Natural killer cell (primary cell): ENCODE results near the gene XAGE3. TPM values are rescaled to one million over a fixed set of nuclear protein-coding genes. Genes with fewer than 3 reads are reported as not detected.
"Not testable (repeated sequence)": the region's sequence is repeated elsewhere in the genome, so short reads cannot be mapped to it uniquely, and the experiment has no call there.

Source experiments
- ATAC-seq, 3 donors: fragments of 150-1000 bp in 2 of 3; fragments of 200-7000 bp in 1 of 3; cut with Tn5 transposase; 1 replicate in 1 of 3; 2 replicates in 2 of 3; pipeline ENCODE4 v1.10.0; 2021; ENCODE audit warnings: mild to moderate bottlenecking in 2 of 3, moderate library complexity in 2 of 3
- DNase-seq, 2 donors: peaks; one replicate each; pipeline versions ENCODE4 v3.0.0 to v3.0.0-alpha.2; 2013 to 2021; ENCODE audit warnings: mixed read lengths in 1 of 2
- H3K27ac ChIP-seq: one replicate; pipeline ENCODE4 v1.5.1; 2013; ENCODE audit warnings: mild to moderate bottlenecking, low read length
- H3K27me3 ChIP-seq: one replicate; pipeline ENCODE4 v1.6.1; 2013; ENCODE audit warnings: low read length; ENCODE audit not compliant: control insufficient read depth, insufficient read depth
- H3K36me3 ChIP-seq: one replicate; pipeline ENCODE4 v1.6.1; 2013; ENCODE audit warnings: low read length; ENCODE audit not compliant: control insufficient read depth, insufficient read depth
- H3K4me1 ChIP-seq: one replicate; pipeline ENCODE4 v1.6.1; 2013; ENCODE audit warnings: low read length; ENCODE audit not compliant: control insufficient read depth, insufficient read depth
- H3K4me3 ChIP-seq: one replicate; pipeline ENCODE4 v1.5.1; 2013; ENCODE audit warnings: low read length
- H3K9me3 ChIP-seq: one replicate; pipeline ENCODE4 v1.6.1; 2013; ENCODE audit warnings: low read length; ENCODE audit not compliant: control insufficient read depth, insufficient read depth
- H3K27ac Mint-ChIP-seq, 2 donors: one replicate each; pipeline ENCODE4 v1.8.0; 2022; ENCODE audit warnings: mild to moderate bottlenecking in 2 of 2, mixed read lengths in 2 of 2, moderate library complexity in 1 of 2
- H3K27me3 Mint-ChIP-seq, 2 donors: one replicate each; pipeline ENCODE4 v1.8.0; 2022; ENCODE audit warnings: low read depth in 2 of 2, mixed read lengths in 2 of 2
- H3K36me3 Mint-ChIP-seq: one replicate; pipeline ENCODE4 v1.8.0; 2022; ENCODE audit warnings: mixed read lengths
- H3K4me1 Mint-ChIP-seq, 2 donors: one replicate each; pipeline ENCODE4 v1.8.0; 2022; ENCODE audit warnings: mixed read lengths in 2 of 2
- H3K4me3 Mint-ChIP-seq: one replicate; pipeline ENCODE4 v1.8.0; 2022; ENCODE audit warnings: mild to moderate bottlenecking, moderate library complexity, mixed read lengths
- H3K9me3 Mint-ChIP-seq, 2 donors: one replicate each; pipeline ENCODE4 v1.8.0; 2022; ENCODE audit warnings: mixed read lengths in 2 of 2
- WGBS: methylation state at CpG from one replicate; pipeline ENCODE4 v1.1.7; 2013; ENCODE audit warnings: missing lambda C conversion rate; ENCODE audit not compliant: insufficient coverage; 5-methylcytosine and 5-hydroxymethylcytosine counted together
- intact Hi-C: fragments of 100-400 bp; cut with micrococcal nuclease; formaldehyde crosslinking; loops from one replicate; pipeline ENCODE4 v1.14.2; 2022
- total RNA-seq, 4 donors: library from RNA; stranded (reverse); fragments of 120-200 nt in 1 of 4; gene quantifications; one replicate each; pipeline versions ENCODE4 v1.2.3 to v1.2.4, GENCODE V29; 2013 to 2022

The XAGE3 gene
- total RNA-seq, 3 donors from 2014 or later (not counting 1 experiment from before 2014, with no cell fraction given): not detected

- H3K27me3 Mint-ChIP-seq, H3K36me3 ChIP-seq, DNase-seq, ATAC-seq, H3K4me3 ChIP-seq, H3K36me3 Mint-ChIP-seq, H3K4me1 Mint-ChIP-seq, H3K4me1 ChIP-seq, intact Hi-C loops, H3K4me3 Mint-ChIP-seq, H3K27ac Mint-ChIP-seq, H3K27ac ChIP-seq, H3K9me3 Mint-ChIP-seq, H3K27me3 ChIP-seq, H3K9me3 ChIP-seq: not testable (repeated sequence)
- WGBS: no CpG with 5 or more reads among the region's 10 CpGs
These were observed 37.6 kb upstream of the XAGE3 start for GRCh38 chrX:52905531-52905930.

- H3K4me3 ChIP-seq, H3K27ac ChIP-seq, intact Hi-C loops, H3K4me1 ChIP-seq, H3K36me3 Mint-ChIP-seq, H3K9me3 ChIP-seq, H3K27me3 Mint-ChIP-seq, H3K9me3 Mint-ChIP-seq, H3K4me3 Mint-ChIP-seq, H3K27ac Mint-ChIP-seq, DNase-seq, H3K4me1 Mint-ChIP-seq, H3K36me3 ChIP-seq, H3K27me3 ChIP-seq: not testable (repeated sequence)
- WGBS: no CpG with 5 or more reads among the region's 92 CpGs
- peak; percentile 88 to 95 (median 89) for ATAC-seq
These were observed 29.2 kb upstream of the XAGE3 start, which contains the start of gene FAM156B for GRCh38 chrX:52896855-52897709. TSS of gene FAM156B (plus strand) at chrX:52897330. CDS start at chrX:52907226, 9,896 bp downstream.

GRCh38 chrX:52896438-52896837 is 28.6 kb upstream of the XAGE3 start:
- WGBS: no CpG with 5 or more reads among the region's 8 CpGs
- H3K36me3 ChIP-seq, H3K4me3 Mint-ChIP-seq, H3K4me3 ChIP-seq, DNase-seq, H3K9me3 ChIP-seq, H3K9me3 Mint-ChIP-seq, H3K4me1 ChIP-seq, H3K27ac Mint-ChIP-seq, H3K27ac ChIP-seq, intact Hi-C loops, H3K27me3 Mint-ChIP-seq, H3K36me3 Mint-ChIP-seq, H3K27me3 ChIP-seq, H3K4me1 Mint-ChIP-seq: not testable (repeated sequence)
- ATAC-seq: peak in 2 of 3 donors; percentile 4 to 6

- H3K27ac ChIP-seq, H3K36me3 ChIP-seq, H3K4me1 Mint-ChIP-seq, H3K27me3 ChIP-seq, ATAC-seq, H3K9me3 ChIP-seq, H3K27ac Mint-ChIP-seq, H3K4me3 Mint-ChIP-seq, H3K4me1 ChIP-seq, intact Hi-C loops, H3K9me3 Mint-ChIP-seq, H3K36me3 Mint-ChIP-seq, H3K4me3 ChIP-seq, H3K27me3 Mint-ChIP-seq, DNase-seq: not testable (repeated sequence)
- WGBS: no CpG with 5 or more reads among the region's 9 CpGs
These were observed 20.2 kb upstream of the XAGE3 start for GRCh38 chrX:52888090-52888489.

GRCh38 chrX:52887459-52887858 is 19.6 kb upstream of the XAGE3 start:
- H3K27ac ChIP-seq, H3K36me3 Mint-ChIP-seq, H3K4me1 Mint-ChIP-seq, H3K27me3 ChIP-seq, H3K27me3 Mint-ChIP-seq, H3K9me3 Mint-ChIP-seq, H3K36me3 ChIP-seq, H3K4me1 ChIP-seq, DNase-seq, H3K9me3 ChIP-seq, H3K27ac Mint-ChIP-seq, H3K4me3 Mint-ChIP-seq, intact Hi-C loops, ATAC-seq, H3K4me3 ChIP-seq: not testable (repeated sequence)
- WGBS: no CpG with 5 or more reads among the region's 10 CpGs

GRCh38 chrX:52876386-52876785 is 8.5 kb upstream of the XAGE3 start:
- H3K27ac Mint-ChIP-seq, H3K9me3 ChIP-seq, H3K27ac ChIP-seq, H3K4me3 Mint-ChIP-seq, ATAC-seq, intact Hi-C loops, H3K36me3 Mint-ChIP-seq, H3K4me1 Mint-ChIP-seq, DNase-seq, H3K27me3 ChIP-seq, H3K4me1 ChIP-seq, H3K9me3 Mint-ChIP-seq, H3K4me3 ChIP-seq, H3K36me3 ChIP-seq: not testable (repeated sequence)
- 81% methylated on average over 3 of the region's 6 CpGs for WGBS
- peaks cover 8 to 38% of the 10 kb centered on the region in 2 donors for H3K27me3 Mint-ChIP-seq

GRCh38 chrX:52875436-52875835 is 7.6 kb upstream of the XAGE3 start:
- WGBS: 81% methylated on average over 2 of the region's 10 CpGs
- H3K4me1 Mint-ChIP-seq, H3K27ac ChIP-seq, H3K4me1 ChIP-seq, H3K4me3 ChIP-seq, H3K36me3 Mint-ChIP-seq, intact Hi-C loops, DNase-seq, H3K27me3 ChIP-seq, H3K27ac Mint-ChIP-seq, ATAC-seq, H3K9me3 Mint-ChIP-seq, H3K9me3 ChIP-seq, H3K36me3 ChIP-seq, H3K4me3 Mint-ChIP-seq: not testable (repeated sequence)
- H3K27me3 Mint-ChIP-seq: peaks cover 8 to 45% of the 10 kb centered on the region in 2 donors
